Measurements from ENCODE around the gene HDGF.

- TF ChIP-seq EZH2phosphoT487 (IDR thresholded peaks at IDR 0.05): no peak
- no peak for TF ChIP-seq CTCF (IDR thresholded peaks at IDR 0.05)
These were observed 3.5 kb downstream of the HDGF start for GRCh38 chr1:156747742-156748669.
